HCEC 1CT (cell line): ENCODE measurements around the gene PRSS2.

ENCODE experiments used
- DNase-seq: peaks from one replicate; pipeline ENCODE4 v3.0.0-alpha.2; 2017

PRSS2 gene

DNA sequence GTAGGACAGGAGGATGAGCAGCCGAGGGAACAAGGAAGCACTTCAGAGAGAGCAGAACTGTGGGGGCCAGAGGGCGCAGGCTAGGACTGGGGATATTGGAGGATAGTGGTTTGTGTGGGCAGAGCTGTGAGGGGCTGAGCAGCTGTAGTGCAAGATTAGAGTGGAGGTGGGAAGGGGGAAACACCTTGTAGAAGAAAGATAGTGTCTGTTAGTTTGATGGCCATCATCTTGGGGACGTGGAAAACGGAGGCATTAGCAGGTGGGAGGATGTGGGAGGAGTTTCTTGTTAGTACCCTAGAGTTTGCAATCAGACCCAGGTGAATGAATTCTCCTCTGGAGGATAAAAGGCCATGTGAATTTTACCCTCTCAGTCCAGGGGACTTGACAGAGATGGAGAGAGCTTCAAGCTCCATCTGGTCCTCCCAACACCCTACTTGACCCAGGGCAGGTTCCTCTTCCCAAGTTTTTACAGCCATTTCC lies 34.0 kb downstream of the PRSS2 start:
- no peak for DNase-seq

DNA sequence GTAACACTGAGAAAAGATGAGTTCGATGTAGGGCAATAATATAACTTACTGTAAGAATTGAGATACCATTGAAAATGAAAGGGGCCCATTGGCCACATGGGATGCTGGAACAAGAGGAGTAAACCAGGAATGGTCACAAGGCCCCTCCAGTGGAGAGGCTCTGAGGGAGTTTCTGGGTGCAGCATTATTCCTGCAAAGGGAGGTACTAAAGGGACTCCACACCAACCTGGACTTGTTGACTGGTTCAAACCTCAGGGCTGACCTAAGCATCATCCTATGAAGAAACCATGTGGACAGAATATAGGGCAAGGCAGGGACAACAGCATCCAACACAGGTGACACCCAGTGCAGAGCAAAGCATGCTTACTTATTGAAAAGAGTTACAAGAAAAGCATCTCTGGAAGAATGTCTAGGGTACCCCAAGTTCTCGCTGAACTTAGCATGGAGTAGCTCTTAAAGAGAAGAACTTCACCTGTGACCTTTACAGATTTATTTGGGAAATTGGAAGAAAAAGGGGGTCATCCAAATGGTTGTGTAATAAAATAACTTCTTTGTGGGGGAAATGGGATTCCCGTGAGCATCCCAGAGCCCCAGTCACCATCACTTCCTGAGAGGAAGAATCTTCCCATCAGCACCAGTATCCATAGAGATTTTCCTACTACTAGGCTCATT lies 34.7 kb downstream of the PRSS2 start:
- DNase-seq, result no peak

DNA sequence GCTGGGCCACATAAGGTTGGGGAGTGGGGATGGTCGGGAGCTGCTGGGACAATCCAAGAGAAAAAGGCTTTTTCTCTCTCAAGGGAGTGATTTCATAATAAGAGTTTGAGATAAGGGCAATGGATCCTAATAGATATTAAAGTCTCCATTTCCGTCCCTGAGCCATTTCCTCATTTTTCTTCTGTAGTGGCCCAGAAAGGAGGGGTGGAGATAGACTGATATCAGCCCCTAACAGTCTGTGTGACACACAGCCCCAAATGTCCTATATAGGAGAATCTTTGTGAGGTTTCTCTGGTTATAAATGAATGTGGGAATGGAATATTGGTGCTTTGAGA lies 35.2 kb downstream of the PRSS2 start:
- no peak for DNase-seq

DNA sequence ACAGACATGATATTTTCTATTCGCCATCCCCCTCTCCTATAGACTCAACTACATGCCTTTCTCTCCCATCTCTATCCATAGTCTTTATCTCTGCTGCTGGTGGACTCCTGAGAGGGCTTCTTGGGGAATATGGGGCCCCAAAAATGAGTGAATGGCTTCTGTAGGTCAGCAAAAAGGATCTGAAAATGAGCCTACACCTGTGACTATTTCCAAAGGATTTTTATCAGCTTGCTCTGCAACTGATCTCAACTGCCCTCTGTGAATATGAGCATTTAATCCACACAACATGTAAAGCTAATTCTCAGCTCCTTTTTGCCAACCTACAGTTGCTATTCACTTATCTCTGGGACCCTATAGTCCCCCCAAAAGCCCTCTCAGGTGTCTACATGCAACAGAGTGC lies 36.2 kb downstream of the PRSS2 start:
- DNase-seq, result no peak

DNA sequence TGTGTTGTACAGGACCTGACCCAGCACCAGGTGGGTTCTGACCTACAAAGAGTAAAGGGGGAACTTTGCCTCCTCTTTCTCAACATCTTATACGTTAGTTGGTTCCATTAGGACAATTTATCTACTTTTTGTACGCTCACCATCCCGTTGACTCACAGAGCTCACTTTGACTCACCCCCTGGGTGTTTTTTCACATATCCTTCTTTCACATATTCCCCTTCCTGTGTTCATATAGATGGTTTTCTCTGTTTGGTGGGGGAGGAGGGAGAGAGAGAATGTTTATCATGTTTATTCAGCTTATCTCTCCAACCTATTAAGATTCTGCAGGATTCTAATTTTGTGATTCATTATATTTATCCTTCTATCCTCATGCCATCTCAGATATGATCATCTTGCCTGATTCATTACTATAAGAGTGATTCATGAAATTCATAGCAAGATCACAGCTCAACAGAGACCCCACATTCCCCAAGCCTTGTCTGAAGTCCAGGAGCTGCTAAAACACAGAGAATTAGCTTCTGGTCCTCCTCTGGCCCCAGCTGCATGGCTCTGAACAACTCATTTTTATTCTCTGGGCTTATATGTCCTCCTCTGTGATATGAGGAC lies 37.2 kb downstream of the PRSS2 start:
- DNase-seq, result no peak

DNA sequence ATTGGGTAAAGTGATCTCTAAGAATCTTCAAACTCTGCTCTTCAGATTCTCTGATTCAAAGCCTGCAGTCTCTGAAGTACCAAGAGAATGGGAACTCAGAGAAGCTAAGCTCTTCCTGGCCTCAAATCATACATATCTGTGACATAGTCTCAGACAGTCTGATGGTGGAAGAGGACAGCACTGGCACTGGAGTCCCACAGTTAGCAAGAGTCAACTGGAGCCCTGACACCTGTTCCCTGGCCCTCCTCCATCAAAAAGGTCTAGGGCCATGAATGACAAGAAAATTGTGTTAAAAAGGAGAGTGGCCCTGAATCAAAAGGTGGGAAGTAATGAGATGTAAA lies 37.7 kb downstream of the PRSS2 start:
- DNase-seq, result no peak

DNA sequence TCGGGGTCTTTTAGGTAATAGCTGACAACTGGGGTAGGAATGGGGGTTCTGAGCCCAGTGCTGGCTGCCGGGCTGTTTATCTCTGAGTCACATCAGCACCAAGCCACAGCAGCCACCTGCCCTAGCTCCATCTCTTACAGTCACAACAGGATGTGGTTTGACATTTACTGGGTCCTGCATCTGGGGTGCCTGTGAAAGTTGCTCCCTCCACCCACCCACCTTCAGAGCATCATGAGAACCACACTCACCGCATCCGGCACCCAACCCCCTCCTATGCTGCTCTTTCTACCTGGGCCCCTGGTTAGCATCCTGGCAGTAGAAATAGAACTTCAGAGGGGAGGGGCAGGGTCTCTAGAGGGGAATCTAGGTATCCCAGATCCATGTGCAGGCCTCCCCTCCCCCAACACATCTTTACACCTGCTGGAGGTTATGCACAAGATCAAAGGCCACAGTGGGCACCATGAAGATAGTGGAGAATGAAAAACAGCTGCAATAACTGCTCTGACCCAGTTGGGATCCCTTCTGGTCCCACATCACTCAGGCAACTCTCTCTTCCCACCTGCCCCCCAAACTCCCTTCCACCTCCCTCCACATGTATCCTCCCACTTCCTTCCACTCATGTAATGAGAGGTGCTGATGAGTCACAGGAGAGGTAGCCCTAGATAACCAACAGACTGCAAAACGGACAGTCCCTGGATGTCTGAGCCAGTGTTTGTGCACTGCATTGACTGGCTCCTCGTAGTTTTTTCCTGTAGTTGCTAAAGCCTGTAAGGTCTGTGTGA lies 38.2 kb downstream of the PRSS2 start:
- no peak for DNase-seq

DNA sequence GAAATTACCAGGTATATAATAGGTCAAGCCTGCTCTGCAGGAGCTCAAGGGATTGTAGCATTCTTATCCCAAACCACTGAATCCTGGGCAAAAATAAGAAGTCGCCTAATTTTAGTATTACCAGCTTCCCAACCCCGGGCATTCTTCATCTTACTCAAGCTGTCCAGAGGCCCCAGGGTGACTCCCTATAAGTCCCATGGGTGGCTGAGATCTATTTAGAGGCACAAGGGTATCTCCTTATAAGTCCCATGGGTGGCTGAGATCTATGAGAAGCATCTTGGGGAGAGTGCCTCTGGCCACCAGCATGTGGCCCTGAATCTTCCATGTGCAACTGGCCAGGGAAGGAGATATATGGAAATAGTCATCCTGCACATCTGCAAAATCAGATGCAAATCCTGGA lies 38.9 kb downstream of the PRSS2 start:
- DNase-seq, result no peak

DNA sequence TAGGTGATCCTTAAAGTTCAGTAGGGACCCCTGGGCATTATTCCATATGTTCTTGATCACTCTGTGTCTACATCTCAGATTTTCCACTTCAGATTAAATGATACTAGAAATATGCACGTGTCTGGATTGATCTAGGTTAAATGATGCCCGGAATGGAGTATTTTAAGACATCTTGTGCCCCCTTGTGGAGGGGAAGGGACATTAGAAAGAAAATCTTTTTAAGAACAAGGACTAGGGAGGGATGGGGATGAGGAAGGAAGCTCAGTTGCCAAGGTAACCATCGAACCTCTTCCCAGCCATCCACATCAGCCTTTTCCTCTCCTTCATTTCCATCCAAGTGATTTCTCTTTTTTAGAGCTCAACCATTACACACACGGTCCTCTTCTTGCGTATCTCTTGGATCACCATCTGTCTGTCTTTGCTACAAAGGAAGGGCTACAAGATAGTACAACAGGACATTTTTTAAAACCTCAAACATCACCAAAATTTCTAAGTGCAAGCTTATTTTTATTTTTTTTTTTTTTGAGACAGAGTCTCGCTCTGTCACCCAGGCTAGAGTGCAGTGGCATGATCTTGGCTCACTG lies 40.5 kb downstream of the PRSS2 start:
- peak; percentile 71 for DNase-seq

DNA sequence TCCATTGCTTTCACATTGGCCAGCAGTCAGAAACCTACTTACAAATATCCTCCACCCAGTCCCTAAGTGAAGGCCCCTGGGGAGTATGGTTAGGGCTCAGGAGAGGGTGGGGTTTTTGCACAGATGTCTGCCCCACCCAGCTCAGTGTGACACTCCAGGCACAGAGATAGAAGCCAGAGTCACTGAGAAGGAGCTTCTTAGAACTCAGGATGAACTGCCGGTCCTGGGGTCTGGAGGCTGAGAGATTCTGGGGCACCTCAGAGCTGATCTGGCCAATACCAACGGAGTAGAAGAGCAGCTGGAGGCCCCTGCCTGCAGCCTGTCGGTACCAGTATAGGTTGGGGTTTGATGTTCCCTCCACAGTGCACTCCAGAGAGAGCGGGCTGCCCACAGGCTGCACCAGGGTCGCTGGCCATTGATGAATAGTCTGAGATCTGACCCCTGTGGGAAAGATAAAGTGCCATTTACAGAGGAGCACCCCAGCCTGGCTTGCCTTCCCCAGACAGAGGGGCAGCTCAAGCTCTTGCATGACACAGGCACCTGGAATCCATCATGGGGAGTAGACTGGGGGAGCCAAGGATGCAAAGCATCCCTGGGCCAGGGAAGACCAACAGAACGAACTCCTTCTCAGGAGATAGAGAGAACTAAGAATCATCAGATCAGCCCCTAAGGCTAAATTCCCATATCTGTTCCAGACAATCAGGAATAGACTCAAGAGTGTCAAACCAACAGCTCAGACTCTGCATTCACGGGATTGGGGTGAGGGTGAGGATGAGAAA lies 41.9 kb downstream of the PRSS2 start:
- DNase-seq, result no peak

DNA sequence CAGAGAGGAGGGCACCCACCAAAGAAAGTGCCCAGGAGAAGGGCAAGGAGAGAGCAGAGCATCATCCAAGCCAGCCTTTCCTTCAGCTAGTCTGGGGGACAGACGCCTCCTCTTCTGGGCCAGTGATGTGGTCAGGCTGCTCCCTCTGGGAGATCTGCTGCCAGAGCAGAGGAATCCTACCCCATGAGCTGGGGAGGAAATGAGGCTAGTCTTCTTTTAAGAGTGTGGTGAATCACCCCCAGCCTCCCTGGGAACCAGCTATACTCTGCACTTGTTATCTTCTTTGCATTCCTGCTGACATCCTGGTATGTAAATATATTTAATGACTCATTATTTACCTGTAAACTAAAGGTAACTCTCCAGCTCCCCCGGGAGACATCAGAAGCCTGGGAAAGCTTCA lies 42.5 kb downstream of the PRSS2 start:
- peak; percentile 29 for DNase-seq

DNA sequence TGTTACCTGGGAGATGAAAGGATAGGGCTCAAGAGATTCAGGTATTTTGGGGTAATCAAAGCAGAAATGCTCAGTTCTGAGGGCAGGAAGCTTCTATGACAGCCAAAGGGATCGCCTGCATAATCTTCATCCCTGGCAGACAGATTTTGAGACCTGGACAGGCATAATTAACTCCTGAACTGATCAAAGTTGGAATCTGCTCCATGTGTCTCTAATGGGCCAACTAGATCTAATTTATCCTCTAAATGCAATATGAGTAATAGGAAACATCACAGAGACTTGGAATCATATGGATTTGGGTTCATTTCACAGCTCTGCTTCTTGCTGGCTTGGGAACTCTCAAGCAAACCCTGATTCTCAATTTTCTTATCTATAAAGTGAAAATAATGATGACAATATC lies 42.9 kb downstream of the PRSS2 start:
- no peak for DNase-seq

DNA sequence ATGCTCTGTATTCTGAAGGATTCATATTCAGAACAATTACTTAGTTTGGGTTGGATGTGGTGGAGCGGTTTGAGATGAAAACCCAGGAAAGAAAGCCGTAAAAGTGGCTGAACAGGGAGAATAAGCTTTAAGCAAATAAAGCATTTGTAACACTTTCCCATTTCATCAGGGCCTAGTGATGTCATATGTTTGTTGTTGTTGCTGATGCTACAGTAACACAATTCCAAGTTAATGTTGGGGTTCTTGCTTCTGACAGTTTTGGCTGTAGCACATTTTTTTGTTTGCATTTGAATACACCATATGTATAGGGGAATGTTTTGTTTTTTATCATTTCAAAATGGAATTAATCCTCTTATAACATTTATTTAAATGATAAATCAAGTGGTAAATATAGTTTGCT lies 43.7 kb downstream of the PRSS2 start:
- DNase-seq, result no peak

DNA sequence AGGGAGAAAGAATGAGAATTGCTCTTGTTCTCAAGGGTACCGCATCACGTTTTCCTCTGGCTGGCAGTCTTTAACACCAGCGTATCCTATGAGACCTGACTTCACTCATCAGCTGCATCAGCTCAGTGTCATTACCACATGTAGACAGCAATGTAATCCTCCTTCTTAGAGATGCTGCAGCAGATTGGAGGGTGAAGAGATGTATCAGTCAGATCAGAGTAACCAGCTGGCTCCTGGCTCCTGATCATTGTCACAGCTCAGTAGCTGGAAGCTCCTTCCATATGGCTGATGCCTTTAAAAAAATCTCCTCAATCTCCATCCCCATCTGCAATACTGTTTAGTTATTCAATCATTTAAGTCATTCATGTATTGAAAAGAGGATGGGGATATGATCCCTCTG lies 44.4 kb downstream of the PRSS2 start:
- no peak for DNase-seq

DNA sequence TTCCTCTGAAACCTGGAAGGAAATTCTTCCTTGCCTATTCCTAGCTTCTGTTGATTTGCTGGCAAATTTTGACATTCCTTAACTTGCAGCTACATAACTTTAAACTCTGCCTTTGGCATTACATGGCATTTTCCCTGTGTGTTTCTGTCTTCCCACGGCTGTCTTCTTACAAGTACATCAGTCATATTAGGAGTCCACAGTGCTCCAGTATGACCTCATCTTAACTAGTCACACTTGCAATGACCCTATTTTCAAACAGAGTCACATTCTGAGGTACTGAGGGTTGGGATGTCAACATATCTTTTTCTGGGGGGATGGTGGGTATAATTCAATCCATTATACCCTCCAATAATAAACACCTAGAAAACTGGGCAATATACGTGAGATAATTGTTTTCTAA lies 46.7 kb downstream of the PRSS2 start:
- no peak for DNase-seq

DNA sequence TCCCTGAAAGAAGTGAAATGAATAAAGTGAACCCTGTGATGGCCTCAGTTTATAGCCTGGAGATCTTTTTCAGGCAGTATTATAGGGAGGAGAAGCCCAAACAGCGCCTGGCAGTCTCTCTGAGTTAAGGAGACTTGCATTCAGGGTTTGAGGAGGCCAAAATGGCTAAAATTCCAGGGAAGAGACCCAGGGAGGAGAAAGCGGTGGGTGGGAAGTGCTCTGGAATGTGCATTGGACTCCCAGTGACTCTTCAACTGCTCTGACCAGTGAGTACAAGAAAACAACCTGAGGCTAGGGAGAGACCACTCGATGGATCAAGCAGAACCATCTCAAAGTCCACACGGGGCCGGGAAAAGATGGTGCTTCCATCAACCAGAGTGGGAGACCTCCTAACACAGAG lies 48.8 kb downstream of the PRSS2 start:
- no peak for DNase-seq

DNA sequence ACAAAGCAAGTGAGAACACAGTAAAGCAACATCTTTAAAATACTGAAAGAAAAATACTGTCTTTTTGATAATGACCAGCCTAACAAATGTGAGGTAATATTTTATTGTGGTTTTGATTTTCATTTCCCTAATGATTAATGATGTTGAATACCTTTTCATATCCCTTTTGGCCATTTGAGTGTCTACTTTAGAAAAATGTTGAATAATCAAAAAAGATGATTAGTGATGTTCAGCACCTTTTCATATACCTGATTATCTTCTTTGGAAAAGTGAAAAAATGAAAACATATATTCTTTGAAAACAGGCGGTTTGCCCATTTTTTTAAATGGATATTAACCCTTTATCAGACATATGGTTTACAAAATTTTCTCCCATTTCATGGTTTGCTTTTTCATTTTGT lies 51.9 kb downstream of the PRSS2 start:
- no peak for DNase-seq
